Stimulated activated CD4-positive, alpha-beta T cell treated with anti-CD3 and anti-CD28 coated beads, Interleukin-2, amount 100 ng/mL, for 4 hours (primary cell): ENCODE results near the gene NFATC1.

Experiments
- DNase-seq: peaks from one replicate; pipeline ENCODE4 v3.0.0-alpha.2; 2020; ENCODE audit warnings: low read depth

NFATC1 gene

DNA sequence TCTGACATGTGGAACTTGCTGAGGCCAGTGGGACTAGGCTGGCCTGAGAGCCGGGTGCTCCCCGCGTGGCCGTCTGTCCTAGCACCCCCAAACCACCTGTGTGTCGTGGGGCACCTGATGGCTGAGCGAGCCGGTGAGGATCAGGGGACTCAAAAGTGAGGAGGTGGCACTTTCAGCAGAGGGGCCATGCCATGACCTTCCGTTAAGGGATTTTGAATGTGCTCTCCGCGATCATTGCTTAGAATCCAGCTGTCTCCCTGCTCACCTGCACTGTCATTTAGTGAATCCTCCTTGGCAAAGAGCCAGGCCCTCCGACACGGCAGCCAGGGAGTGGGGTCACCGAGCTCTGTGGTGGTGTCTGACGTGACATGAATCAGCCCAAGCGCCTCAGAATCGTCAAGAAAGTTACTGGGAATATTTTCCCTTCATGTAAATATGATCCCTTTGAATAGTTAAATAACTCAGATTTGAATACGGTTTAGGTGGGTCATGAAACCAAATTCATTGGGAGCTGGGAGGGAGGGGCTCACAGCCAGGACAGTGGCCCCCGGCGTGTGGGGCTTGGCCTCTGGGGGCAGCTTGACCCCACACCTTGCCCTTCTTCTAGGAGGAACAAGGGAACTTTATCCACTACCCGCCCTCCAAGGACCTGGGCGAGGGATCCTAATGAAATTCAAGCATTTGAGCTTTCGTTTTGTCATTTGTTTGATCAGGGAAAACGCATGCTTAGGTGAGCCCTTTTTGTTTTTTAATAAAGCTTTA lies 9.5 kb downstream of the NFATC1 start:
- DNase-seq: peak; percentile 32

- peak; percentile 84 for DNase-seq
Observed at GRCh38 chr18:79405781-79406575, 10.2 kb downstream of the NFATC1 start.

- no peak for DNase-seq
Observed at GRCh38 chr18:79406708-79407107, 11.0 kb downstream of the NFATC1 start.

DNA sequence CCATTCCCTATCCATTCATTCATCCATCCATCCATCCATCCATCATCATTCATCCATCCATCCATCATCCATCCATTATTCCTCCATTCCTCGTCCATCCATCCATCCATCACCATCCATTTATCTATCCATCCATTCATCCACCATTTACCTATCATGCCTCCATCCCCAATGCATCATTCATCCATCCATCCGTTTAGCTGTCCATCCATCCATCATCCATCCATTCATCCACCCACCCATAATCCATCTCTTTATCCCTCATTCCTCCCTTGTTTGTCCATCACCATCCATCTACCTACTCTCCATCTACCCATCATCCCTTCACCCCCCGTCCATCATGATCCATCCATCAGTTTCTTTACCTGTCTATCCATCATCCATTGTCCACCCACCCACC lies 13.6 kb downstream of the NFATC1 start:
- DNase-seq: no peak

GRCh38 chr18:79410171-79410641 lies 14.5 kb downstream of the NFATC1 start:
- DNase-seq: no peak

GRCh38 chr18:79410731-79411613 lies 15.2 kb downstream of the NFATC1 start:
- no peak for DNase-seq

DNA sequence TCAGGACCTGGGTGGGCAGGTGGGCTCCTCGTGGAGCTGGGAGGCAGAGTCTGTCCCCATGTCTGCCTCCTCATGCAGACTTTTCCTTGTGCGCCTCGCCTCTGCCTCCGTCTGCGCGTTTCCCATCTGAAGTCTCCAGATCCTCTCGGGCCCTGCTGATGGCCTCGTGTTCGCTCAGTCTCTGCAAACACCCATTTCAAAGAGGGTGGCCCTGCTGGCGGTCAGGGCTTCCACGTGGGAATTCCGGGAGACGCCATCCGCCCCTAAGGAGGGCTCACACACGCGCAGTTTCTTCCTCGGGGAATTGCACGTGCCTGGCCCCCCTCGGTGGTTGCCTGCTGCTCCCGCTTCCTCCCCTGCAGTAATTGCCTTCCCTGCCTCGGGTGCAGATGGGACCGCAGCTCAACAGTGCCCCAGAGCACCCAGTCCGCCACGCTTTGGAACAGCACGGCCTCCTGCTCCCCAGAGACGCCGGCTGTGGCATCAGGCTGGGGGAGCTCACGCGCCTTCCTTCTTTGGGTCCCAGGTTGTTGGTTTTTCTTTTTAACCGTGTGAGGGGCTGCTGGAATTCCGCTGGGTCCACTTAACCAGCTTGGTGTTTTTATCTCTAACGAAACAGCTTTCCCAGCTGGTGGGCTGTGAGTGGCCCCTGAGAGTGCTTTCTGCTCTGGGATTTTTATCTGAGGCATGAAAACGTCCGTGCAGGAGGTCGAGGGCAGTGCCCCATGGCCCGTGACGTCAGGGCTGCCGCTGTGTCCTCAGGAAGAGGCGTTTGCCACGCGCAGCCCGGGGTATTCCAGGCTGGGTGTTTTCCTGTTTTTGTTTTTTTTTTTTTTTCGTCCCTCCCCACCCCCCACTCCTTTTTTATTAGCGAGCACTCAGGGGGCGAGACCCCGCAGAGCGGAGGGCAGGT lies 16.1 kb downstream of the NFATC1 start:
- DNase-seq: no peak

- DNase-seq: no peak
Observed at GRCh38 chr18:79413025-79413424, 17.3 kb downstream of the NFATC1 start.

DNA sequence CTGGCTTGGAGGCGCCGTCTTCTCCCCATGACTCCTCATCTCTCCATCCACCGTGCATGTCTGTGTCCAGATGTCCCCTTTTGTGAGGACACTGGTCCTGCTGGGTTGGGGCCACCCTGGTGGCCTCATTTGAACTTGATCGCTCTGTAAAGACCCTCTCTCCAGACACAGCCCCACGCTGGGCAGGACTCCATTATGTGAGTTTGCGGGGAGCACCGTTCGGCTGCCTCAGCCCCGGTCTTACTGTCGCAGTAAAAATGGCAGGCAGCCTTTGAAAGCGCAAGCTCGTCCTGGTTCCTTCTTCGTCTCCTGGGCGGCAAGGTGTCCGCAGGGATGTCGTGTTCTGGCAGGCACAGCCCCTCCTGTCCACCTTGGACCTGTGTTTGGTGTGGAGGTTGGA lies 17.7 kb downstream of the NFATC1 start:
- DNase-seq: no peak

DNA sequence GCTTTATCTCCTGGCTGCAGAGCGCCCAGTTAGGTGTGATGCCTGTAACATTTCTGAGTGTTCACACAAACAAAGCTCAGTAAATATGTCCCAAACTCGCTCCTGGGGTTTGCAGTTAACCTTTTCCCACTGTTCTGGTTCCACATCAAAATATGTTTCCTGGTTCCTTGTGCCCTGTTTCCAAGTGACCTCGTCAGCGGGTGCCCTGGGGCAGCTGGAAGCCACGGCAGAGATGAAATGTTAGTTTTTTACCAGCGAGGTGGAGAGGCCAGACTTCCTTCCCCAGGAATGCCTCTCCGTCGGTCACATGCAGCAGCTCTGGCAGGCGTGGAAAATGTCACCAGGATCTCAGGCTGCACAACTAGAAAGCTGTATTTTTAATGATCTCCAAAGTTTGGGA lies 18.2 kb downstream of the NFATC1 start:
- DNase-seq: no peak

DNA sequence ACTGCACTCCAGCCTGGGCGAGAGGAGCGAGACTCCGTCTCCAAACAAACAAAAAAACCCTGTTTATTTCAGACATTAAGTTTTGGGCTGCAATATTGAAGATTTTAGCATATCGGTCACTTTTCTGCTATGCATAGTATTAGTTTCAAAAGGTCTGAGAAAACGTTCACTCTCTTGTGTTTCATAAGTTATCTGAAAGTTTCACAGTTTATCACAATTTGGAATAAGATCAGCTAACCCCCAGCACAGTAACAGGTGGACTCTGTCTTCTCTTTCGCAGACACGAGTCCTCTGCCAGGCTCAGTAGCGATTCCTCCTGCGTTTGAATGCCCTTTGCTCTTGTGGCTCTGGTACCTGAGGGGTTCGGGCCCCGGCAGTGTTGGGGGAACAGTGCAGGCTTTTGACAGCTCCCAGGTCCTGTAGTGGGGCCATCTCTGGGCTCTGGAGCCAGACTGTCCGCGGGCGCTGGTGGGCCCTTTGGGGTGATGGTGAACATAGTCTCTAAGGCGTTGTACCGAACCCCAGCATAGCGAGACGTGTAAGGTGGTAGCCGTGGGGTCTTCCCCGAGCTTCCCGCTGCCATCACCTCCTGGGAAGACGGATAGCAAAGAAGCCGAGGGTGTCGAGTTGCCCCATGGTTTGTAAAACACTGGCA lies 20.4 kb downstream of the NFATC1 start:
- DNase-seq: no peak

- DNase-seq: no peak
Observed at GRCh38 chr18:79416677-79417052, 20.9 kb downstream of the NFATC1 start.

DNA sequence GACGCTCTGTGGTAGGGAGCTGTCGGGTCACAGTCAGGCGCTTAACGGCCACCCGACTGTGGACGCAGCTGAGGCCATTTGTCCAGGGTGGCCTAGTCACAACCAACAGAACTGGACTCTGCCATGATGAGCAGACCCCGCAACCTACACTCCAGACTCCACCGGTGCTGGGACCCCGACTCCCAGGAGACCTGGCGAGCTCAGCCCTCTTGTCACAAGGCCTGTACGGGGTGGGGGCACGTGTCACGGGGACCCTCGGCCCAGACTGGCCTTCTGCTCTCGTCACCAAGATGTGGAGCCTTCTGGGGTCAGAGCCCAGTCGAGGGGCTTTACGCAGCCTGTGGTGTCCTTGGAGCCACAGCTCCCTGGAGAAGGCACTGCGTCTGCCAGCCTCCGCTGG lies 22.5 kb downstream of the NFATC1 start:
- no peak for DNase-seq

DNA sequence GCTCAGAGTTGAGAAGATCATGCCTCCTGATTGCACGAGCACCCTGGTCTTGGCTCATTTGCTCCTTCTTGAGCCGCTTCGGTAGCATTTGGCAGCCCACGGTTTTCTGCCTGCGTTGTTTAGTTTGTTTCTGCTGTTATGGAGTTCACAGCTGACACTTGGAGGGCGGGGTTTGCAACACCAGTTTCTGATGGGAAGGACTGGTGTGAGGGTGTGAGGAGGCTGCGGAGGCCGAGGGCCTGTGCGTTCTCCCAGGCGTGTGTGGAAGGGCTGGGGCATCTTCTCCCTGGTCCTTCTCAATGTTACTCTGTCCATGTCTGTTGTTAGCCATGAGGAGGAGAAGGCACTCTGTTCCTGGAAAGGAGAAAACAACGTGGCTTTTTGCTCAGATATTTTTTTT lies 22.9 kb downstream of the NFATC1 start:
- no peak for DNase-seq

- DNase-seq: no peak
Observed at GRCh38 chr18:79420033-79420745, 24.5 kb downstream of the NFATC1 start.

DNA sequence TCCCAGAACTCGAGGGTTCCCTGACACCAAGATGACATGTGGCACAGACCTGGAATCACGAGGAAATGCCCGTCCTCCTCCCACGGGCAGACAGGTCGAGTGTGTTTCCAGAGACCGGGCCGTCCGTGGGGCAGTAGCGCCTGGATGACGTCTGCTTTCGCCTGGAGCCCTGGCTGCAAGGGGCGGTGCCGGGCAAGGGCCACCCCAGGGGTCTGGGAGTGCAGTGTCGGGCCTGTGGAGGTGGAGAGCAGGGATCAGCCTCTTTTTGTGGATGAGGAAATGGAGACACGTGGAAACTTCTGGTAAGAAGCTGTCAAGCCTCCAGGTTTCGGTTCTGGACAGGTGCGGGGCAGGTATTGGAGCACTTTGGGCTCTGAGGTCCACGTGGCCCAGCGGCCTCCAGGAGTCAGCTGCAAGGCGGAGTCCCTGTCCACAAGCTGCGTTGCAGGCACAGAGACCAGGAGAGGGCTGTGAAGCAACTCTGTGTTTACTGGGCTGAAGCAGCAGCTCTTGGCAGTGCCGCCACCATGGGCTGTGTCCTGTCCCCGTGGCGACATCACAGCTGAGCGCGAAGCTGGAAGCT lies 25.6 kb downstream of the NFATC1 start:
- DNase-seq: no peak

DNA sequence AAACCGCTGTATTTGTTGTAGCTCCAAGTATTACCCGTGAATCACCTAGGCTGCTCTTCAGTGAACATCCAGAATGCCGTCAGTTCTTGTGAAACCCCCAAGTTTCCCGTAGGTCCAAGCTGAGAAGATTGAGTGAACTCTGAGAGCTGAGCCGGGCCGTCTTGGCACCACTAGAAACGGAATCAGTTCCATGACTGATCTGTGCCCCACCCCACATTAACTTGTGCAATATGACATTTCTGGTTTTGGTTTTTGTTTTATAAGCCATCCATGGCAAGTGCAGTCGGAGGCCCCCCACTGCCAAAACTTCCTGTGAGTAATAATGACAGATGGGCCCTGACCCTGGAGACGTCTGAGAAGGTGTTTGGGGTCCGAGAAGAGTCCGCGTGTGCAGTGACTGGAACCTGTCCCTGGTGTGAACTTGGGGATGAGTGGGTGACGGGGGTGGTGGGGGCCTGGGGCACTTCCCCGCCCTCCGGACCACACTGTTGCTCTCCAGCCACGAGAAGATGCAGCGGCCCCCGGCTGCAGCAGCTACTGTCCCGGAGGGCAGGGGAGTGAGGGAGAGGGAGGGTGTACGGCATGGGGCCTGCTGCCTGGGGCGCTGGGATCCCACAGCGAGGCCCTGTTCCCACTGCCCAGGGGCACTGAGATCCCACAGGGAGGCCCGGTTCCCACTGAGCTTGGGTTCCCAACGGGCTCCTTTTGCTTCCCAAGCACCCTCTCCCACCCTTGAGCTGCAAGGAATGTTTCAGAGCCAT lies 26.5 kb downstream of the NFATC1 start:
- DNase-seq: no peak

- no peak for DNase-seq
Observed at GRCh38 chr18:79422783-79423165, 27.0 kb downstream of the NFATC1 start.
